WI38 (cell line): ENCODE measurements around the gene NTSR1.

ENCODE experiments used
- H3K4me3 ChIP-seq: 2 replicates; pipeline ENCODE4 v1.5.1; 2011; ENCODE audit warnings: low read depth, mild to moderate bottlenecking, control low read depth, low read length
- CTCF ChIP-seq: IDR thresholded peaks from 2 replicates; pipeline ENCODE4 v1.5.1; 2012; ENCODE audit warnings: low read depth, mild to moderate bottlenecking, control low read depth, low read length

Gene NTSR1

GRCh38 chr20:62771396-62772102 is 62.9 kb downstream of the NTSR1 start:
- H3K4me3 ChIP-seq = no peak overlapping the region
- TF ChIP-seq CTCF = no peak

- H3K4me3 ChIP-seq = no peak overlapping the region
- no peak for TF ChIP-seq CTCF
Measured at GRCh38 chr20:62772103-62772611, 63.5 kb downstream of the NTSR1 start.

- no peak overlapping the region for H3K4me3 ChIP-seq
Measured at GRCh38 chr20:62772619-62772989, 64.0 kb downstream of the NTSR1 start.

GRCh38 chr20:62772990-62773844 is 64.6 kb downstream of the NTSR1 start:
- TF ChIP-seq CTCF = no peak
- H3K4me3 ChIP-seq = no peak overlapping the region

More at GRCh38 chr20:62772619-62772989, 64.0 kb downstream of the NTSR1 start:
- TF ChIP-seq CTCF = no peak

DNA sequence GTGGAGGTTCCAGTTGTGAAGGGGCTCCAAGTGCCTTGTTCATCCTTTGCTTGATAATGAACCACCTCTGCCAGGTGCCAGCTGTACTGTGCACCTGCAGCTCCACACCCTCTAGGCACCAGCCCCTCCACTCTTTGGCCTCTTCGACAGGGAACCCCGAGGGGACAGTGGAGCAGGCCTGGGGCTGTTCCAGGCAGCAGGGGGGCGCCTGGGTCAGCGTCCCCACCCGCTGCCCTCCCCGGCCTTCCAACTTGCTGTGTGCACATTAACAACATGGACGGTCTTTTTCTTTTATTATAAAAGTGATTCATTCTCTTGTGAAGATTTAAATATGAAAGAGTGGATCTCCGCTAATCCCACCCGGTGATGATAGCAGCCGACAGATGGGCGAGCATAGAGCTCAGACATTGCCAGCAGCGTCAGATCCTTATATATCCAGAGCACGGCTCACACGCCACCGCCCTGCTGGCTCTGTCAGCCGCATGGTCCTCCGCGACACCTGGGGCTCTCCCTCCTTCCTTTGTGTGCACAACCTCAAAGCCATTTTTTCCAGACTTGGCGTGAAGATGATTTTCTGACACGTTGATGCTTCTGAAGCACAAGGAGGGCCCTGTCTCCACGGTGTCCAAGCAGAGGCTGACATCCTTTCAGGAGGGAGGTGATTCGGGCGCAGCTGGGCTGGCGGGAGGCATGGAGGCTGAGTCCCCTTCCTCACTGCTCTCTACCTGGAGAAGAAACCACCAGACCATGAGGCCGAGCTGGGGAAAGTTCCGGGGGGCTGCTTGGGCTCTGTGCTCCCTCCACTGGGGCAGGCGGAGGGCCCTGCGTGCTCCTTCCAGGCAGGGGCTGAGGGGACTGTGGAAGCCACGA is 65.4 kb downstream of the NTSR1 start:
- H3K4me3 ChIP-seq = no peak overlapping the region
- no peak for TF ChIP-seq CTCF

DNA sequence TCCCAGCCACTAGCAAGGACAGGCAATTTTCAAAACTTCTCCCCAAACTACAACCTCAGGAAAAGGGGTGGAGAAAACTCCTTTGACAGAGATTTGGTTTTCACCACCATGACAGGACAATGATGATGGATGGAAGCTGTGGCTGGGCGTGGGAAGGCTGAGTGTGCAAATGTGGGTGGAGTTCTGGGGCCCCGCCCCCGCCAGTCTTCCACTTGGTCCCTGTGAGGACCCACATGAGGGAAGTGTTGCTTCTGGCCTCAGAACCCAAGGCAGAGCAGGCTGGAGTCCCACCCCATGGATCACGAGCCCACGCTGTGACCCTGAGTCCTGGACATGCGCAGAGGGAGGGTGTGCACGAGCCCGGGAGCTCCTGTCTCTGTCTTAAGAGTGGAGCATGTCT is 66.1 kb downstream of the NTSR1 start:
- TF ChIP-seq CTCF = no peak
- H3K4me3 ChIP-seq = no peak overlapping the region
